GM23338 (cell line): Measurements from ENCODE around the gene ZNF526. TPM values are rescaled to one million over a fixed set of nuclear protein-coding genes. Genes with fewer than 3 reads are reported as not detected.

Experiments used
- ATAC-seq: fragments of 200-7000 bp; cut with Tn5 transposase; 3 replicates; pipeline ENCODE4 v1.9.1; 2020
- DNase-seq: peaks from one replicate; pipeline ENCODE4 v3.0.0-alpha.2; 2015; ENCODE audit warnings: low spot score
- H2AFZ ChIP-seq: fragments of 200-600 bp; sonication (generic); 2 replicates; pipeline ENCODE4 v1.8.0; 2016; ENCODE audit warnings: antibody characterized with exemption, mild to moderate bottlenecking, moderate library complexity
- H3F3A ChIP-seq: fragments of 200-600 bp; sonication (generic); replicated peaks from 2 replicates; pipeline ENCODE4 v1.8.0; 2017; ENCODE audit warnings: antibody characterized with exemption, mixed run types, low read depth
- H3K27ac ChIP-seq: fragments of 200-600 bp; sonication (generic); 2 replicates; pipeline ENCODE4 v1.6.1; 2016; ENCODE audit warnings: low read depth
- H3K27me3 ChIP-seq: fragments of 200-600 bp; sonication (generic); 2 replicates; pipeline ENCODE4 v1.8.0; 2016; ENCODE audit warnings: mild to moderate bottlenecking, mixed run types, moderate library complexity; ENCODE audit not compliant: insufficient read depth
- H3K36me3 ChIP-seq: fragments of 200-600 bp; sonication (generic); 2 replicates; pipeline ENCODE4 v1.8.0; 2016; ENCODE audit warnings: mild to moderate bottlenecking; ENCODE audit not compliant: insufficient read depth
- H3K4me1 ChIP-seq: fragments of 200-600 bp; sonication (generic); 2 replicates; pipeline ENCODE4 v1.8.0; 2016; ENCODE audit warnings: mild to moderate bottlenecking, moderate library complexity; ENCODE audit not compliant: insufficient read depth
- H3K4me2 ChIP-seq: fragments of 200-600 bp; sonication (generic); 2 replicates; pipeline ENCODE4 v1.7.1; 2017; ENCODE audit warnings: mixed run types
- H3K4me3 ChIP-seq: fragments of 200-600 bp; sonication (generic); 2 replicates; pipeline ENCODE4 v1.6.1; 2016; ENCODE audit warnings: mixed run types
- H3K79me2 ChIP-seq: fragments of 200-600 bp; sonication (generic); replicated peaks from 2 replicates; pipeline ENCODE4 v1.8.0; 2017; ENCODE audit warnings: mild to moderate bottlenecking; ENCODE audit not compliant: insufficient read depth
- H3K9me2 ChIP-seq: fragments of 200-600 bp; sonication (generic); 2 replicates; pipeline ENCODE4 v1.8.0; 2017; ENCODE audit not compliant: insufficient read depth
- H4K20me1 ChIP-seq: fragments of 200-600 bp; sonication (generic); replicated peaks from 2 replicates; pipeline ENCODE4 v1.8.0; 2017; ENCODE audit warnings: mild to moderate bottlenecking; ENCODE audit not compliant: insufficient read depth
- H3K27ac Mint-ChIP-seq: 2 replicates; pipeline ENCODE4 v1.8.0; 2020; ENCODE audit warnings: inconsistent platforms, mild to moderate bottlenecking, moderate library complexity, mixed read lengths
- H3K27me3 Mint-ChIP-seq: 3 replicates; pipeline ENCODE4 v1.8.0; 2022; ENCODE audit warnings: low read depth, mild to moderate bottlenecking, moderate library complexity, mixed read lengths, inconsistent platforms; ENCODE audit not compliant: insufficient read depth, poor library complexity
- H3K36me3 Mint-ChIP-seq: 3 replicates; pipeline ENCODE4 v1.8.0; 2021; ENCODE audit warnings: low read depth, mild to moderate bottlenecking, inconsistent platforms, moderate library complexity, mixed read lengths
- H3K4me1 Mint-ChIP-seq: 3 replicates; pipeline ENCODE4 v1.8.0; 2020; ENCODE audit warnings: mild to moderate bottlenecking, inconsistent platforms, mixed read lengths
- H3K4me3 Mint-ChIP-seq: 3 replicates; pipeline ENCODE4 v1.8.0; 2021; ENCODE audit warnings: moderate library complexity, mild to moderate bottlenecking, inconsistent platforms, mixed read lengths
- H3K9me3 Mint-ChIP-seq: 3 replicates; pipeline ENCODE4 v1.8.0; 2020; ENCODE audit warnings: moderate library complexity, mild to moderate bottlenecking, inconsistent platforms, mixed read lengths
- CREB1 ChIP-seq: fragments of 250-450 bp; sonication (Bioruptor Pico); IDR thresholded peaks from 2 replicates; pipeline ENCODE4 v1.5.0; 2020; ENCODE audit warnings: low read depth, mild to moderate bottlenecking, moderate library complexity
- EZH2 ChIP-seq: fragments of 200-600 bp; sonication (generic); IDR thresholded peaks from one replicate; pipeline ENCODE4 v1.8.0; 2017; ENCODE audit warnings: antibody characterized with exemption, mild to moderate bottlenecking, low read depth; ENCODE audit not compliant: unreplicated experiment
- EZH2phosphoT487 ChIP-seq: fragments of 200-600 bp; sonication (generic); IDR thresholded peaks from one replicate; pipeline ENCODE4 v1.8.1; 2018; ENCODE audit warnings: antibody characterized with exemption; ENCODE audit not compliant: unreplicated experiment
- JUNB ChIP-seq: IDR thresholded peaks from one replicate; pipeline ENCODE4 v1.6.1; 2016; ENCODE audit warnings: antibody characterized with exemption; ENCODE audit not compliant: unreplicated experiment
- NANOG ChIP-seq: IDR thresholded peaks from 2 replicates; pipeline ENCODE4 v1.6.1; 2016; ENCODE audit warnings: antibody characterized with exemption, borderline replicate concordance
- POLR2AphosphoS5 ChIP-seq: IDR thresholded peaks from 2 replicates; pipeline ENCODE4 v1.6.1; 2016; ENCODE audit warnings: antibody characterized with exemption, low read depth
- STAT1 ChIP-seq: IDR thresholded peaks from one replicate; pipeline ENCODE4 v1.6.1; 2016; ENCODE audit warnings: antibody characterized with exemption; ENCODE audit not compliant: unreplicated experiment
- ZNF114 ChIP-seq: fragments of 250-450 bp; sonication (Bioruptor Pico); IDR thresholded peaks from 2 replicates; pipeline ENCODE4 v1.5.0; 2020; ENCODE audit warnings: mild to moderate bottlenecking, moderate library complexity
- ZNF331 ChIP-seq: fragments of 250-450 bp; sonication (Bioruptor Pico); IDR thresholded peaks from 2 replicates; pipeline ENCODE4 v1.5.0; 2020; ENCODE audit warnings: low read depth, mild to moderate bottlenecking, moderate library complexity
- polyA plus RNA-seq: library from polyadenylated mRNA; unstranded; fragments of >200 nt; fragmentation: Nextera tagmentation; extraction: Ambion mirVana; gene quantifications from 2 replicates; pipeline ENCODE4 v1.2.1, GENCODE V29; 2016
- total RNA-seq: library from RNA; depleted of rRNA; stranded (reverse); fragments of >200 nt; shearing (Covaris generic); gene quantifications from 2 replicates; pipeline ENCODE4 v1.2.3, GENCODE V29; 2014
- TF ChIP-seq, protein P1 (sequence below): IDR thresholded peaks from one replicate; pipeline ENCODE4 v1.6.1; 2018; ENCODE audit warnings: antibody characterized with exemption; ENCODE audit not compliant: unreplicated experiment
- TF ChIP-seq, protein P2 (sequence below): IDR thresholded peaks from 2 replicates; pipeline ENCODE4 v1.6.1; 2016; ENCODE audit warnings: antibody characterized with exemption
- TF ChIP-seq, protein P3 (sequence below), 2 experiments: fragments of 200-600 bp in 1 of 2; sonication (generic) in 1 of 2; conservative IDR thresholded peaks; 2 replicates each; pipeline versions ENCODE4 v1.5.1 to v1.6.1; 2016 to 2017; ENCODE audit warnings: antibody characterized with exemption in 2 of 2, low read depth in 2 of 2, mild to moderate bottlenecking in 2 of 2, moderate library complexity in 1 of 2
- TF ChIP-seq, protein P4 (sequence below): fragments of 250-450 bp; sonication (Bioruptor Pico); IDR thresholded peaks from 2 replicates; pipeline ENCODE4 v1.5.0; 2020; ENCODE audit warnings: mild to moderate bottlenecking, moderate library complexity

The ZNF526 gene
- total and polyA plus RNA-seq, 2 experiments from 2014 or later, result 4.7 to 13.3 TPM

DNA sequence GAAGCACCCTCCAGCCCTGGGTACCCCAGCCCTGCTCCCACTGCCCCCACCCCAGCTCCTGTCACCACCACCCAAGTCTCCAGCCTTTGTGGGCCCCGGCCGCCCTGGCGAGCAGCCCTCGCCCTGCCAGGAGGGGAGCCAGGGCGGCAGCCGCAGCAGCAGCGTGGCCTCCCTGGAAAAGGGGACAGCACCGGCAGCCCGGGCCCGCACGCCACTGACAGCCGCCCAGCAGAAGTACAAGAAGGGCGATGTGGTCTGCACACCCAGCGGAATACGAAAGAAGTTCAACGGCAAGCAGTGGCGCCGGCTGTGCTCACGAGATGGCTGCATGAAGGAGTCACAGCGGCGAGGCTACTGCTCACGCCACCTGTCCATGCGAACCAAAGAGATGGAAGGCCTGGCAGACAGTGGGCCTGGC is 52.9 kb downstream of the ZNF526 start:
- Histone ChIP-seq H4K20me1 (0 out of 2 replicates have a peak, but pooled peaks cover 3% of the 10 kb centered on the region), H3K4me3 (no peak overlapping the region), H2AFZ (no peak overlapping the region), H3K27me3 (no peaks in the 10 kb centered on the region), H3K27ac (no peak overlapping the region), H3K36me3 (no peaks in the 10 kb centered on the region), H3K79me2 (peaks cover 6% of the 10 kb centered on the region; the same call in 1 of the 2 replicates), H3K4me1 (peaks cover 5% of the 10 kb centered on the region; the same call in 1 of the 2 replicates), H3K9me2 (no peaks in the 10 kb centered on the region), H3F3A (no peaks in the 10 kb centered on the region), H3K4me2 (no peak overlapping the region)
- no peak for TF ChIP-seq EZH2
- no peak for TF ChIP-seq CREB1 (CRISPR knock-in tag)
- TF ChIP-seq, protein P1, sequence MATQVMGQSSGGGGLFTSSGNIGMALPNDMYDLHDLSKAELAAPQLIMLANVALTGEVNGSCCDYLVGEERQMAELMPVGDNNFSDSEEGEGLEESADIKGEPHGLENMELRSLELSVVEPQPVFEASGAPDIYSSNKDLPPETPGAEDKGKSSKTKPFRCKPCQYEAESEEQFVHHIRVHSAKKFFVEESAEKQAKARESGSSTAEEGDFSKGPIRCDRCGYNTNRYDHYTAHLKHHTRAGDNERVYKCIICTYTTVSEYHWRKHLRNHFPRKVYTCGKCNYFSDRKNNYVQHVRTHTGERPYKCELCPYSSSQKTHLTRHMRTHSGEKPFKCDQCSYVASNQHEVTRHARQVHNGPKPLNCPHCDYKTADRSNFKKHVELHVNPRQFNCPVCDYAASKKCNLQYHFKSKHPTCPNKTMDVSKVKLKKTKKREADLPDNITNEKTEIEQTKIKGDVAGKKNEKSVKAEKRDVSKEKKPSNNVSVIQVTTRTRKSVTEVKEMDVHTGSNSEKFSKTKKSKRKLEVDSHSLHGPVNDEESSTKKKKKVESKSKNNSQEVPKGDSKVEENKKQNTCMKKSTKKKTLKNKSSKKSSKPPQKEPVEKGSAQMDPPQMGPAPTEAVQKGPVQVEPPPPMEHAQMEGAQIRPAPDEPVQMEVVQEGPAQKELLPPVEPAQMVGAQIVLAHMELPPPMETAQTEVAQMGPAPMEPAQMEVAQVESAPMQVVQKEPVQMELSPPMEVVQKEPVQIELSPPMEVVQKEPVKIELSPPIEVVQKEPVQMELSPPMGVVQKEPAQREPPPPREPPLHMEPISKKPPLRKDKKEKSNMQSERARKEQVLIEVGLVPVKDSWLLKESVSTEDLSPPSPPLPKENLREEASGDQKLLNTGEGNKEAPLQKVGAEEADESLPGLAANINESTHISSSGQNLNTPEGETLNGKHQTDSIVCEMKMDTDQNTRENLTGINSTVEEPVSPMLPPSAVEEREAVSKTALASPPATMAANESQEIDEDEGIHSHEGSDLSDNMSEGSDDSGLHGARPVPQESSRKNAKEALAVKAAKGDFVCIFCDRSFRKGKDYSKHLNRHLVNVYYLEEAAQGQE, result no peak
- no peak for TF ChIP-seq ZNF114
- no peak for TF ChIP-seq NANOG
- TF ChIP-seq, protein P2, sequence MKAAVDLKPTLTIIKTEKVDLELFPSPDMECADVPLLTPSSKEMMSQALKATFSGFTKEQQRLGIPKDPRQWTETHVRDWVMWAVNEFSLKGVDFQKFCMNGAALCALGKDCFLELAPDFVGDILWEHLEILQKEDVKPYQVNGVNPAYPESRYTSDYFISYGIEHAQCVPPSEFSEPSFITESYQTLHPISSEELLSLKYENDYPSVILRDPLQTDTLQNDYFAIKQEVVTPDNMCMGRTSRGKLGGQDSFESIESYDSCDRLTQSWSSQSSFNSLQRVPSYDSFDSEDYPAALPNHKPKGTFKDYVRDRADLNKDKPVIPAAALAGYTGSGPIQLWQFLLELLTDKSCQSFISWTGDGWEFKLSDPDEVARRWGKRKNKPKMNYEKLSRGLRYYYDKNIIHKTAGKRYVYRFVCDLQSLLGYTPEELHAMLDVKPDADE, result no peak
- TF ChIP-seq JUNB, result no peak
- no peak for TF ChIP-seq STAT1
- no peak for TF ChIP-seq ZNF331
- TF ChIP-seq, protein P3, sequence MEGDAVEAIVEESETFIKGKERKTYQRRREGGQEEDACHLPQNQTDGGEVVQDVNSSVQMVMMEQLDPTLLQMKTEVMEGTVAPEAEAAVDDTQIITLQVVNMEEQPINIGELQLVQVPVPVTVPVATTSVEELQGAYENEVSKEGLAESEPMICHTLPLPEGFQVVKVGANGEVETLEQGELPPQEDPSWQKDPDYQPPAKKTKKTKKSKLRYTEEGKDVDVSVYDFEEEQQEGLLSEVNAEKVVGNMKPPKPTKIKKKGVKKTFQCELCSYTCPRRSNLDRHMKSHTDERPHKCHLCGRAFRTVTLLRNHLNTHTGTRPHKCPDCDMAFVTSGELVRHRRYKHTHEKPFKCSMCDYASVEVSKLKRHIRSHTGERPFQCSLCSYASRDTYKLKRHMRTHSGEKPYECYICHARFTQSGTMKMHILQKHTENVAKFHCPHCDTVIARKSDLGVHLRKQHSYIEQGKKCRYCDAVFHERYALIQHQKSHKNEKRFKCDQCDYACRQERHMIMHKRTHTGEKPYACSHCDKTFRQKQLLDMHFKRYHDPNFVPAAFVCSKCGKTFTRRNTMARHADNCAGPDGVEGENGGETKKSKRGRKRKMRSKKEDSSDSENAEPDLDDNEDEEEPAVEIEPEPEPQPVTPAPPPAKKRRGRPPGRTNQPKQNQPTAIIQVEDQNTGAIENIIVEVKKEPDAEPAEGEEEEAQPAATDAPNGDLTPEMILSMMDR (conservative IDR thresholded peaks at IDR 0.05; ENCODE audit: low read depth in 2 of 2), result no peak
- TF ChIP-seq POLR2AphosphoS5, result no peak
- TF ChIP-seq EZH2phosphoT487, result no peak
- TF ChIP-seq, protein P4, sequence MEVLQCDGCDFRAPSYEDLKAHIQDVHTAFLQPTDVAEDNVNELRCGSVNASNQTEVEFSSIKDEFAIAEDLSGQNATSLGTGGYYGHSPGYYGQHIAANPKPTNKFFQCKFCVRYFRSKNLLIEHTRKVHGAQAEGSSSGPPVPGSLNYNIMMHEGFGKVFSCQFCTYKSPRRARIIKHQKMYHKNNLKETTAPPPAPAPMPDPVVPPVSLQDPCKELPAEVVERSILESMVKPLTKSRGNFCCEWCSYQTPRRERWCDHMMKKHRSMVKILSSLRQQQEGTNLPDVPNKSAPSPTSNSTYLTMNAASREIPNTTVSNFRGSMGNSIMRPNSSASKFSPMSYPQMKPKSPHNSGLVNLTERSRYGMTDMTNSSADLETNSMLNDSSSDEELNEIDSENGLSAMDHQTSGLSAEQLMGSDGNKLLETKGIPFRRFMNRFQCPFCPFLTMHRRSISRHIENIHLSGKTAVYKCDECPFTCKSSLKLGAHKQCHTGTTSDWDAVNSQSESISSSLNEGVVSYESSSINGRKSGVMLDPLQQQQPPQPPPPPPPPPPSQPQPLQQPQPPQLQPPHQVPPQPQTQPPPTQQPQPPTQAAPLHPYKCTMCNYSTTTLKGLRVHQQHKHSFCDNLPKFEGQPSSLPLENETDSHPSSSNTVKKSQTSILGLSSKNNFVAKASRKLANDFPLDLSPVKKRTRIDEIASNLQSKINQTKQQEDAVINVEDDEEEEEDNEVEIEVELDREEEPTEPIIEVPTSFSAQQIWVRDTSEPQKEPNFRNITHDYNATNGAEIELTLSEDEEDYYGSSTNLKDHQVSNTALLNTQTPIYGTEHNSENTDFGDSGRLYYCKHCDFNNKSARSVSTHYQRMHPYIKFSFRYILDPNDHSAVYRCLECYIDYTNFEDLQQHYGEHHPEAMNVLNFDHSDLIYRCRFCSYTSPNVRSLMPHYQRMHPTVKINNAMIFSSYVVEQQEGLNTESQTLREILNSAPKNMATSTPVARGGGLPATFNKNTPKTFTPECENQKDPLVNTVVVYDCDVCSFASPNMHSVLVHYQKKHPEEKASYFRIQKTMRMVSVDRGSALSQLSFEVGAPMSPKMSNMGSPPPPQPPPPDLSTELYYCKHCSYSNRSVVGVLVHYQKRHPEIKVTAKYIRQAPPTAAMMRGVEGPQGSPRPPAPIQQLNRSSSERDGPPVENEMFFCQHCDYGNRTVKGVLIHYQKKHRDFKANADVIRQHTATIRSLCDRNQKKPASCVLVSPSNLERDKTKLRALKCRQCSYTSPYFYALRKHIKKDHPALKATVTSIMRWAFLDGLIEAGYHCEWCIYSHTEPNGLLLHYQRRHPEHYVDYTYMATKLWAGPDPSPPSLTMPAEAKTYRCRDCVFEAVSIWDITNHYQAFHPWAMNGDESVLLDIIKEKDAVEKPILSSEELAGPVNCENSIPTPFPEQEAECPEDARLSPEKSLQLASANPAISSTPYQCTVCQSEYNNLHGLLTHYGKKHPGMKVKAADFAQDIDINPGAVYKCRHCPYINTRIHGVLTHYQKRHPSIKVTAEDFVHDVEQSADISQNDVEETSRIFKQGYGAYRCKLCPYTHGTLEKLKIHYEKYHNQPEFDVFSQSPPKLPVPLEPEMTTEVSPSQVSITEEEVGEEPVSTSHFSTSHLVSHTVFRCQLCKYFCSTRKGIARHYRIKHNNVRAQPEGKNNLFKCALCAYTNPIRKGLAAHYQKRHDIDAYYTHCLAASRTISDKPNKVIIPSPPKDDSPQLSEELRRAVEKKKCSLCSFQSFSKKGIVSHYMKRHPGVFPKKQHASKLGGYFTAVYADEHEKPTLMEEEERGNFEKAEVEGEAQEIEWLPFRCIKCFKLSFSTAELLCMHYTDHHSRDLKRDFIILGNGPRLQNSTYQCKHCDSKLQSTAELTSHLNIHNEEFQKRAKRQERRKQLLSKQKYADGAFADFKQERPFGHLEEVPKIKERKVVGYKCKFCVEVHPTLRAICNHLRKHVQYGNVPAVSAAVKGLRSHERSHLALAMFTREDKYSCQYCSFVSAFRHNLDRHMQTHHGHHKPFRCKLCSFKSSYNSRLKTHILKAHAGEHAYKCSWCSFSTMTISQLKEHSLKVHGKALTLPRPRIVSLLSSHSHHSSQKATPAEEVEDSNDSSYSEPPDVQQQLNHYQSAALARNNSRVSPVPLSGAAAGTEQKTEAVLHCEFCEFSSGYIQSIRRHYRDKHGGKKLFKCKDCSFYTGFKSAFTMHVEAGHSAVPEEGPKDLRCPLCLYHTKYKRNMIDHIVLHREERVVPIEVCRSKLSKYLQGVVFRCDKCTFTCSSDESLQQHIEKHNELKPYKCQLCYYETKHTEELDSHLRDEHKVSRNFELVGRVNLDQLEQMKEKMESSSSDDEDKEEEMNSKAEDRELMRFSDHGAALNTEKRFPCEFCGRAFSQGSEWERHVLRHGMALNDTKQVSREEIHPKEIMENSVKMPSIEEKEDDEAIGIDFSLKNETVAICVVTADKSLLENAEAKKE, result no peak
- Mint-ChIP-seq H3K9me3 (no peaks in the 10 kb centered on the region; the same call in 2 of the 3 replicates), H3K36me3 (peaks cover 13% of the 10 kb centered on the region; the same call in 2 of the 3 replicates), H3K4me1 (peaks cover 20% of the 10 kb centered on the region), H3K4me3 (no peak overlapping the region; the same call in 2 of the 3 replicates), H3K27ac (no peak overlapping the region), H3K27me3 (peaks cover 3% of the 10 kb centered on the region)
- no peak for ATAC-seq
- DNase-seq, result no peak
